GM23338 (cell line): ENCODE results near the gene TSC22D1. TPM values are rescaled to one million over a fixed set of nuclear protein-coding genes. Genes with fewer than 3 reads are reported as not detected.

Experiments used
- ATAC-seq: fragments of 200-7000 bp; cut with Tn5 transposase; 3 replicates; pipeline ENCODE4 v1.9.1; 2020
- DNase-seq: peaks from one replicate; pipeline ENCODE4 v3.0.0-alpha.2; 2015; ENCODE audit warnings: low spot score
- H2AFZ ChIP-seq: fragments of 200-600 bp; sonication (generic); 2 replicates; pipeline ENCODE4 v1.8.0; 2016; ENCODE audit warnings: antibody characterized with exemption, mild to moderate bottlenecking, moderate library complexity
- H3F3A ChIP-seq: fragments of 200-600 bp; sonication (generic); replicated peaks from 2 replicates; pipeline ENCODE4 v1.8.0; 2017; ENCODE audit warnings: antibody characterized with exemption, mixed run types, low read depth
- H3K27ac ChIP-seq: fragments of 200-600 bp; sonication (generic); 2 replicates; pipeline ENCODE4 v1.6.1; 2016; ENCODE audit warnings: low read depth
- H3K27me3 ChIP-seq: fragments of 200-600 bp; sonication (generic); 2 replicates; pipeline ENCODE4 v1.8.0; 2016; ENCODE audit warnings: mild to moderate bottlenecking, mixed run types, moderate library complexity; ENCODE audit not compliant: insufficient read depth
- H3K36me3 ChIP-seq: fragments of 200-600 bp; sonication (generic); 2 replicates; pipeline ENCODE4 v1.8.0; 2016; ENCODE audit warnings: mild to moderate bottlenecking; ENCODE audit not compliant: insufficient read depth
- H3K4me1 ChIP-seq: fragments of 200-600 bp; sonication (generic); 2 replicates; pipeline ENCODE4 v1.8.0; 2016; ENCODE audit warnings: mild to moderate bottlenecking, moderate library complexity; ENCODE audit not compliant: insufficient read depth
- H3K4me2 ChIP-seq: fragments of 200-600 bp; sonication (generic); 2 replicates; pipeline ENCODE4 v1.7.1; 2017; ENCODE audit warnings: mixed run types
- H3K4me3 ChIP-seq: fragments of 200-600 bp; sonication (generic); 2 replicates; pipeline ENCODE4 v1.6.1; 2016; ENCODE audit warnings: mixed run types
- H3K79me2 ChIP-seq: fragments of 200-600 bp; sonication (generic); replicated peaks from 2 replicates; pipeline ENCODE4 v1.8.0; 2017; ENCODE audit warnings: mild to moderate bottlenecking; ENCODE audit not compliant: insufficient read depth
- H3K9me2 ChIP-seq: fragments of 200-600 bp; sonication (generic); 2 replicates; pipeline ENCODE4 v1.8.0; 2017; ENCODE audit not compliant: insufficient read depth
- H4K20me1 ChIP-seq: fragments of 200-600 bp; sonication (generic); replicated peaks from 2 replicates; pipeline ENCODE4 v1.8.0; 2017; ENCODE audit warnings: mild to moderate bottlenecking; ENCODE audit not compliant: insufficient read depth
- H3K27ac Mint-ChIP-seq: 2 replicates; pipeline ENCODE4 v1.8.0; 2020; ENCODE audit warnings: inconsistent platforms, mild to moderate bottlenecking, moderate library complexity, mixed read lengths
- H3K27me3 Mint-ChIP-seq: 3 replicates; pipeline ENCODE4 v1.8.0; 2022; ENCODE audit warnings: low read depth, mild to moderate bottlenecking, moderate library complexity, mixed read lengths, inconsistent platforms; ENCODE audit not compliant: insufficient read depth, poor library complexity
- H3K36me3 Mint-ChIP-seq: 3 replicates; pipeline ENCODE4 v1.8.0; 2021; ENCODE audit warnings: low read depth, mild to moderate bottlenecking, inconsistent platforms, moderate library complexity, mixed read lengths
- H3K4me1 Mint-ChIP-seq: 3 replicates; pipeline ENCODE4 v1.8.0; 2020; ENCODE audit warnings: mild to moderate bottlenecking, inconsistent platforms, mixed read lengths
- H3K4me3 Mint-ChIP-seq: 3 replicates; pipeline ENCODE4 v1.8.0; 2021; ENCODE audit warnings: moderate library complexity, mild to moderate bottlenecking, inconsistent platforms, mixed read lengths
- H3K9me3 Mint-ChIP-seq: 3 replicates; pipeline ENCODE4 v1.8.0; 2020; ENCODE audit warnings: moderate library complexity, mild to moderate bottlenecking, inconsistent platforms, mixed read lengths
- CREB1 ChIP-seq: fragments of 250-450 bp; sonication (Bioruptor Pico); IDR thresholded peaks from 2 replicates; pipeline ENCODE4 v1.5.0; 2020; ENCODE audit warnings: low read depth, mild to moderate bottlenecking, moderate library complexity
- CTCF ChIP-seq, 2 experiments: fragments of 200-600 bp in 1 of 2; sonication (generic) in 1 of 2; conservative IDR thresholded peaks; 2 replicates each; pipeline versions ENCODE4 v1.5.1 to v1.6.1; 2016 to 2017; ENCODE audit warnings: antibody characterized with exemption in 2 of 2, low read depth in 2 of 2, mild to moderate bottlenecking in 2 of 2, moderate library complexity in 1 of 2
- ETS1 ChIP-seq: IDR thresholded peaks from 2 replicates; pipeline ENCODE4 v1.6.1; 2016; ENCODE audit warnings: antibody characterized with exemption
- EZH2 ChIP-seq: fragments of 200-600 bp; sonication (generic); IDR thresholded peaks from one replicate; pipeline ENCODE4 v1.8.0; 2017; ENCODE audit warnings: antibody characterized with exemption, mild to moderate bottlenecking, low read depth; ENCODE audit not compliant: unreplicated experiment
- EZH2phosphoT487 ChIP-seq: fragments of 200-600 bp; sonication (generic); IDR thresholded peaks from one replicate; pipeline ENCODE4 v1.8.1; 2018; ENCODE audit warnings: antibody characterized with exemption; ENCODE audit not compliant: unreplicated experiment
- NANOG ChIP-seq: IDR thresholded peaks from 2 replicates; pipeline ENCODE4 v1.6.1; 2016; ENCODE audit warnings: antibody characterized with exemption, borderline replicate concordance
- POLR2AphosphoS5 ChIP-seq: IDR thresholded peaks from 2 replicates; pipeline ENCODE4 v1.6.1; 2016; ENCODE audit warnings: antibody characterized with exemption, low read depth
- REST ChIP-seq: IDR thresholded peaks from one replicate; pipeline ENCODE4 v1.6.1; 2018; ENCODE audit warnings: antibody characterized with exemption; ENCODE audit not compliant: unreplicated experiment
- ZNF114 ChIP-seq: fragments of 250-450 bp; sonication (Bioruptor Pico); IDR thresholded peaks from 2 replicates; pipeline ENCODE4 v1.5.0; 2020; ENCODE audit warnings: mild to moderate bottlenecking, moderate library complexity
- ZNF331 ChIP-seq: fragments of 250-450 bp; sonication (Bioruptor Pico); IDR thresholded peaks from 2 replicates; pipeline ENCODE4 v1.5.0; 2020; ENCODE audit warnings: low read depth, mild to moderate bottlenecking, moderate library complexity
- polyA plus RNA-seq: library from polyadenylated mRNA; unstranded; fragments of >200 nt; fragmentation: Nextera tagmentation; extraction: Ambion mirVana; gene quantifications from 2 replicates; pipeline ENCODE4 v1.2.1, GENCODE V29; 2016
- total RNA-seq: library from RNA; depleted of rRNA; stranded (reverse); fragments of >200 nt; shearing (Covaris generic); gene quantifications from 2 replicates; pipeline ENCODE4 v1.2.3, GENCODE V29; 2014

Gene TSC22D1
- total and polyA plus RNA-seq, 2 experiments from 2014 or later: 58.5 to 114 TPM

GRCh38 chr13:44455769-44456168 is 120.4 kb downstream of the TSC22D1 start (continued):
- no peak for TF ChIP-seq REST

- no peak for DNase-seq
- Histone ChIP-seq H3F3A (no peaks in the 10 kb centered on the region), H3K27me3 (no peaks in the 10 kb centered on the region), H3K4me2 (no peak overlapping the region), H3K4me1 (no peaks in the 10 kb centered on the region), H4K20me1 (no peaks in the 10 kb centered on the region), H3K79me2 (peaks cover 39% of the 10 kb centered on the region), H3K9me2 (no peaks in the 10 kb centered on the region), H2AFZ (no peak overlapping the region), H3K36me3 (0 out of 2 replicates have a peak, but pooled peaks cover 3% of the 10 kb centered on the region), H3K4me3 (no peak overlapping the region), H3K27ac (no peak overlapping the region)
- no peak overlapping the region for H3K4me3 Mint-ChIP-seq
- H3K4me1 Mint-ChIP-seq: peaks cover 25% of the 10 kb centered on the region
- peaks cover 25% of the 10 kb centered on the region for H3K9me3 Mint-ChIP-seq
- no peak for ATAC-seq
- no peak overlapping the region for H3K27ac Mint-ChIP-seq
- TF ChIP-seq POLR2AphosphoS5: no peak
- peaks cover 27% of the 10 kb centered on the region for H3K36me3 Mint-ChIP-seq
- H3K27me3 Mint-ChIP-seq: peaks cover 5% of the 10 kb centered on the region
These were observed 122.2 kb downstream of the TSC22D1 start for GRCh38 chr13:44453881-44454280.

GRCh38 chr13:44453069-44453468 is 123.1 kb downstream of the TSC22D1 start:
- H3K9me3 Mint-ChIP-seq: peaks cover 18% of the 10 kb centered on the region
- peaks cover 21% of the 10 kb centered on the region for H3K36me3 Mint-ChIP-seq
- Histone ChIP-seq H3K4me3 (no peak overlapping the region), H4K20me1 (no peaks in the 10 kb centered on the region), H3F3A (no peaks in the 10 kb centered on the region), H3K4me2 (no peak overlapping the region), H3K27ac (no peak overlapping the region), H3K9me2 (no peaks in the 10 kb centered on the region), H2AFZ (no peak overlapping the region), H3K27me3 (no peaks in the 10 kb centered on the region), H3K4me1 (no peaks in the 10 kb centered on the region), H3K79me2 (peaks cover 39% of the 10 kb centered on the region), H3K36me3 (0 out of 2 replicates have a peak, but pooled peaks cover 3% of the 10 kb centered on the region)
- peaks cover 25% of the 10 kb centered on the region for H3K4me1 Mint-ChIP-seq
- peaks cover 5% of the 10 kb centered on the region for H3K27me3 Mint-ChIP-seq
- no peak for ATAC-seq
- DNase-seq: no peak
- H3K4me3 Mint-ChIP-seq: no peak overlapping the region
- no peak overlapping the region; the same call in 1 of the 2 replicates for H3K27ac Mint-ChIP-seq
- TF ChIP-seq EZH2phosphoT487 (no peak), CREB1 (CRISPR knock-in tag) (no peak), POLR2AphosphoS5 (no peak), ETS1 (no peak), ZNF114 (no peak), CTCF (conservative IDR thresholded peaks at IDR 0.05; ENCODE audit: low read depth in 2 of 2) (no peak), ZNF331 (CRISPR knock-in tag) (no peak), NANOG (no peak), EZH2 (no peak), REST (no peak)
